Left lung (tissue), 10 donors: Measurements from ENCODE around the gene PTPRD. TPM values are rescaled to one million over a fixed set of nuclear protein-coding genes. Genes with fewer than 3 reads are reported as not detected.

Experiments
- ATAC-seq: fragments of 200-7000 bp; cut with Tn5 transposase; one replicate; pipeline ENCODE4 v1.9.1; 2020; ENCODE audit warnings: moderate library complexity
- DNase-seq, 4 donors: peaks; one replicate each; pipeline ENCODE4 v3.0.0-alpha.2; 2013 to 2020
- H3K27ac ChIP-seq, 2 donors: fragments of 200-600 bp; sonication (generic) in 1 of 2; one replicate each; pipeline versions ENCODE4 v1.5.0 to v1.8.0; 2020 to 2021
- H3K27me3 ChIP-seq, 2 donors: fragments of 200-600 bp; sonication (generic) in 1 of 2; one replicate each; pipeline versions ENCODE4 v1.5.0 to v1.8.0; 2020 to 2021
- H3K36me3 ChIP-seq, 2 donors: fragments of 200-600 bp; sonication (generic) in 1 of 2; one replicate each; pipeline versions ENCODE4 v1.5.0 to v1.8.0; 2020 to 2021
- H3K4me1 ChIP-seq, 2 donors: fragments of 200-600 bp; one replicate each; pipeline ENCODE4 v1.8.0; 2021
- H3K4me3 ChIP-seq, 2 donors: fragments of 200-600 bp; sonication (generic) in 1 of 2; one replicate each; pipeline versions ENCODE4 v1.5.0 to v1.8.0; 2020 to 2021; ENCODE audit warnings: mild to moderate bottlenecking in 1 of 2
- H3K9me3 ChIP-seq, 2 donors: fragments of 200-600 bp; sonication (generic) in 1 of 2; one replicate each; pipeline versions ENCODE4 v1.5.0 to v1.8.0; 2020 to 2021
- CTCF ChIP-seq, 2 donors: fragments of 200-600 bp; sonication (generic) in 1 of 2; IDR thresholded peaks; one replicate each; pipeline versions ENCODE4 v1.5.0 to v1.8.0; 2021; ENCODE audit warnings: antibody characterized with exemption in 2 of 2
- intact Hi-C, 2 donors: fragments of 100-400 bp; cut with DNase I; formaldehyde crosslinking; loops; one replicate each; pipeline versions ENCODE4 v1.11.2 to v1.14.2; 2022
- polyA plus RNA-seq, 6 donors: library from polyadenylated mRNA; unstranded; fragments of 120-200 nt; gene quantifications; one replicate each; pipeline ENCODE4 v1.2.1, GENCODE V29; 2013; ENCODE audit not compliant: insufficient read length in 6 of 6
- total RNA-seq, 2 donors: library from RNA; stranded (reverse); fragmentation: NEBNext Ultra II Directional; extraction: Animal tissue kit (Norgen Biotek cat#: 25700); gene quantifications; one replicate each; pipeline ENCODE4 v1.2.1, GENCODE V29; 2021
- donor health status: DM: no; HTN: yes; CAD: no.
- donor health status: DM: no; HTN: no; CAD: no.

PTPRD gene
- total and polyA plus RNA-seq, 8 donors: 24.2 to 167 (median 139) TPM

GRCh38 chr9:8855046-8855445 is 1757.8 kb downstream of the PTPRD start:
- H3K27me3 ChIP-seq: peaks cover 15 to 58% of the 10 kb centered on the region in 2 donors

DNA sequence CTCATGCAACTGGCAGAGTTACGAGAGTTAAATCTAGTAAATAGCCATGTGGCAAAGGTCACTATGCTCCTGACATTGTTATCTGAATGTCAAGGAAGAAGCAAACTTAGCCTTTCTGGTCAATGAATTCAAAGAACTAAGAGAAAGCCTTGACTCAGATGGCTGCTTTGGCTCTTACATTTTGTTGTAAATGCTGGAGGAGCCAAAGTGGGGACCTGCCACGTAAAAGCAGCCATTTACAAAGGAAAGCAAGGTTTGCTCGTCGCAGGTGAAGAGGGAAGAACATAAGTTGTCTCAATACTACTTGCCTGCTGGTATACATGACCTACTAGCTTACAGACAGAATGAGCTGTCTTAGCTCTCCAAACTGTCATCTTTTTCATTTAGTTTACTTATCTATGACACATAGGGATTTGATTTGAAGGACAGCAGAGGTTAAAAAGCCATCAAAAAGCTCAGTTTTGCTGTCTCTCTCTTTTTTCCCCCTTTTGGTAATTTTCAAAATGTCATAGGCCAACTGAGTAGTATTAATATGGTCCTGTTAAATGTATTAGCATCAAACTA is 1760.4 kb downstream of the PTPRD start:
- peaks cover 13 to 31% of the 10 kb centered on the region in 2 donors for H3K27me3 ChIP-seq
- ATAC-seq (no peak), DNase-seq (no peak)
- H3K4me1 ChIP-seq: no peaks in the 10 kb centered on the region
- H3K4me3 ChIP-seq: no peak overlapping the region
- no peaks in the 10 kb centered on the region for H3K9me3 ChIP-seq
- TF ChIP-seq CTCF (IDR thresholded peaks at IDR 0.05): no peak
- intact Hi-C loops: no loop called here
- no peaks in the 10 kb centered on the region for H3K36me3 ChIP-seq
- H3K27ac ChIP-seq: no peak overlapping the region

More at GRCh38 chr9:8855046-8855445, 1757.8 kb downstream of the PTPRD start:
- H3K27ac ChIP-seq: no peak overlapping the region
- H3K9me3 ChIP-seq: no peaks in the 10 kb centered on the region
- ATAC-seq: no peak
- no peaks in the 10 kb centered on the region for H3K36me3 ChIP-seq
- DNase-seq: peak in 1 of 4 donors; percentile 44
- H3K4me1 ChIP-seq: no peaks in the 10 kb centered on the region
- no peak overlapping the region for H3K4me3 ChIP-seq
- TF ChIP-seq CTCF (IDR thresholded peaks at IDR 0.05): peak in 1 of 2 donors; percentile 30
- intact Hi-C loops: no loop called here

GRCh38 chr9:8850914-8851313 is 1761.9 kb downstream of the PTPRD start:
- no peaks in the 10 kb centered on the region for H3K9me3 ChIP-seq
- DNase-seq (no peak), ATAC-seq (no peak)
- peaks cover under 1 to 16% of the 10 kb centered on the region in 2 donors for H3K27me3 ChIP-seq
- no peak overlapping the region for H3K4me3 ChIP-seq
- intact Hi-C loops: no loop called here
- H3K36me3 ChIP-seq: no peaks in the 10 kb centered on the region
- no peaks in the 10 kb centered on the region for H3K4me1 ChIP-seq
- TF ChIP-seq CTCF (IDR thresholded peaks at IDR 0.05): no peak
- no peak overlapping the region for H3K27ac ChIP-seq

- no peak for TF ChIP-seq CTCF (IDR thresholded peaks at IDR 0.05)
- Histone ChIP-seq H3K36me3 (no peaks in the 10 kb centered on the region), H3K4me1 (no peaks in the 10 kb centered on the region), H3K27me3 (no peaks in the 10 kb centered on the region), H3K27ac (no peak overlapping the region), H3K9me3 (no peaks in the 10 kb centered on the region), H3K4me3 (no peak overlapping the region)
- ATAC-seq: no peak
- intact Hi-C loops: no loop called here
- no peak for DNase-seq
These were observed 1767.0 kb downstream of the PTPRD start for GRCh38 chr9:8845808-8846207.

DNA sequence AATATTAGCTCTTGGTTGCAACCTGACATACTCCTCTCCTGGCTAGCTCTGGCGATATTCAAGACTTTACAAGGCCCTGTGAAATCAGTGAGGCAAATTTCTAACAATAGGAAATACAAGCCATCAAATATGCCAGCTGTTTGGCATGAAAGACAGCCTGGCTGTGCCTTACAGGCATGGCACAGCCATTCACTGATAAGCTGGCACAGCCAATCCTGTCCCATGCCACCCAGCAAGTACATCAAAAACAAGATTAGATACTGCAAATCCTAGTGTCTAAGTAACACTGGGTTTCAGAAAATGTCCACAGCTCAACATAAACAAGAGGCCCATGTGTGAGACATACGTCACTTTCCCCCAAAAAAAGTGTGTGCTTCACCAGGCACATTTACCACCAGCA is 1767.4 kb downstream of the PTPRD start:
- ATAC-seq: no peak

More for the DNA sequence above, 1767.4 kb downstream of the PTPRD start:
- Histone ChIP-seq H3K27me3 (no peaks in the 10 kb centered on the region), H3K27ac (no peak overlapping the region), H3K9me3 (no peaks in the 10 kb centered on the region), H3K4me1 (no peaks in the 10 kb centered on the region), H3K4me3 (no peak overlapping the region), H3K36me3 (no peaks in the 10 kb centered on the region)
- no peak for DNase-seq
- no peak for TF ChIP-seq CTCF (IDR thresholded peaks at IDR 0.05)
- intact Hi-C loops: no loop called here
